RCC 7860 (cell line): Measurements from ENCODE around the gene MYLK3.
"Not testable (repeated sequence)": the region's sequence is repeated elsewhere in the genome, so short reads cannot be mapped to it uniquely, and the experiment has no call there.

Source experiments
- DNase-seq: peaks from one replicate; pipeline ENCODE4 v3.0.0-alpha.2; 2015; ENCODE audit warnings: low spot score
- FAIRE-seq: peaks from 2 replicates; lab custom pipeline; 2012; peaks lifted over from hg19 to GRCh38; lab: Jason Lieb, UNC

MYLK3 gene

GRCh38 chr16:46747777-46748651, at the start of gene MYLK3:
MYLK3 (minus strand) TSS chr16:46748344; CDS start chr16:46748193, 151 bp downstream.
- FAIRE-seq = no peak
- no peak for DNase-seq

GRCh38 chr16:46797501-46797900, 49.4 kb upstream of the MYLK3 start:
- no peak for FAIRE-seq
- DNase-seq = no peak

DNA sequence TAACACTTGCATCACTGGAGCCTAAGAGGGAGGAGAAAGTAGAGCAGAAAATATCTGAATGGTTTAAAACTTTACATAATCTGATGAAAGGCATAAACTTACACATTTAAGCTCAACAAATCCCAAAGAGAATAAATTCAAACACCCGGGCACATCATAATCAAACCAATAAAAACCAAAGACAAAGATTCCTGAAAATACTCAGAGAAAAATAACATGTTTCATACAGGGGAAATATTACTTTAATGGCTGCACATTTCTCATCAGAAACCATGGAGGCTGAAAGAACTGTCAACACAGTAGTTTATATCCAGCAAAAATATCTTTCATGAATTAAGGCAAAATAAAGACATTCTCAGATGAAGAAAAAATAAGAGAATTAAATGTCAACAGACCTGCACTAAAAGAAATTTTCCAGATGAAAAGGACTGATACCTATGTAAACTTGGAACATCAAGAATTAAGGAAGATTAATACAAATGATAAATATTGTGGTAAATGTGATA, 48.7 kb upstream of the MYLK3 start:
- no peak for FAIRE-seq
- DNase-seq = no peak

- no peak for DNase-seq
- FAIRE-seq = no peak
Measured at GRCh38 chr16:46793841-46794240, 45.7 kb upstream of the MYLK3 start.

GRCh38 chr16:46790599-46791270, 42.6 kb upstream of the MYLK3 start:
- no peak for FAIRE-seq
- DNase-seq = no peak

DNA sequence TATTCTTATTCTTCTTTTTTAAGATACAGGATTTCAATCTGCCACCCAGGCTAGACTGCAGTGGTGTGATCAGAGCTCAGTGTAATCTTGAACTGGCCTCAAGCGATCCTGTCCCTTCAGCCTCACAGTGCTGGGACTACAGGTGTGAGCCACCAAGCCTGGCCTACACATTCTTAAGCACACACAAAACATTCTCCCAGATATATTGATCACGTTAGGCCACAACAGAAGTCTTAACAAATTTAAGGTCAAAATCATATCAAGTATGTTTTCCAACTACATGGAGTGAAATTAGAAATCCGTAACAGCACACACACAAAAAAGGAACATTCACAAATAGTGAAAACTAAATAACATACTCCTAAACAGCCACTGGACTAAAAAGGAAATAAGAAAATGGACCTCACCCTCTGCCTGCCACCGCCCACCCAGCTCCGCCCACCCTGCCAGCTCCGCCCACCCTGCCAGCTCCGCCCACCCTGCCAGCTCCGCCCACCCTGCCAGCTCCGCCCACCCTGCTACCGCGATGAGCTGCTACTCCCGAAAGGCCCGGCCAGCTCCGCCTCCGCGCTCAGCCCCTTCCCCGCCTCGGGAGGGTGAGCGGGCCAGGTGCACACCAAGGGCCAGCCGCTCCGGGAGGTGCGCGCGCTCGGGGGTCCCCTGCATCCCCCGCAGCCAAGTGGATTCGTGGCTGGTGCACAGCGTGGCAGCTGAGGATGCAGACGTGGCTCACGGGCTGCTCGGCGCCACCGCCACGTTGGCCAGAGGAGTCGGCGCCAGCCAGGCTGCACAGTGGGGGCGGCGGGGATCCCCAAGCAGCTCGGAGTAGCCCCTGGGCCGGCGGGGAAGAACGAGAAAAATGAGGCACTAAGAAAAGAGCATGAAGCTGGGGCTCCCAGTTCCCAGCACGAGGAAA, 41.6 kb upstream of the MYLK3 start:
- FAIRE-seq = no peak
- no peak for DNase-seq

GRCh38 chr16:46788891-46789474, 40.8 kb upstream of the MYLK3 start:
- DNase-seq (no peak), FAIRE-seq (no peak)

- FAIRE-seq = no peak
- DNase-seq = no peak
Measured at GRCh38 chr16:46787909-46788308, 39.8 kb upstream of the MYLK3 start.

GRCh38 chr16:46785076-46785845, 37.1 kb upstream of the MYLK3 start:
- FAIRE-seq (no peak), DNase-seq (no peak)

GRCh38 chr16:46784569-46784968, 36.4 kb upstream of the MYLK3 start:
- DNase-seq, FAIRE-seq: not testable (repeated sequence)

GRCh38 chr16:46783800-46784199, 35.7 kb upstream of the MYLK3 start:
- DNase-seq = no peak
- FAIRE-seq = no peak

DNA sequence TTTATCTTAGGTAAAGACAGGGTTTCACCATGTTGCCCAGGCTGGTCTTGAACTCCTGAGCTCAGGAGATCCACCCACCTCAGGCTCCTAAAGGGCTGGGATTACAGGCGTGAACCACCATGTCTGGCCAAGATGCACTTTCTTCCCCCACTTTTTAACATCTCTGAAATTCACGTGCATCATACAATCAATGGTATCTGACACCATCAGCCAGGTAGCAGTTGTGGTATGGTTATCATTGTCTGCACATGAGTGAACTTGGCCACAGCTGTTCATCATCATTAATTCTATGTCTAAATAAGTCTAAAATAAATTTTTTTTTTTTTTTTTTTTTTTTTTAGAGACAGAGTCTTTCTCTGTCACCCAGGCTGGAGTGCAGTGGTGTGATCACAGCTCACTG, 34.2 kb upstream of the MYLK3 start:
- DNase-seq (no peak), FAIRE-seq (no peak)

DNA sequence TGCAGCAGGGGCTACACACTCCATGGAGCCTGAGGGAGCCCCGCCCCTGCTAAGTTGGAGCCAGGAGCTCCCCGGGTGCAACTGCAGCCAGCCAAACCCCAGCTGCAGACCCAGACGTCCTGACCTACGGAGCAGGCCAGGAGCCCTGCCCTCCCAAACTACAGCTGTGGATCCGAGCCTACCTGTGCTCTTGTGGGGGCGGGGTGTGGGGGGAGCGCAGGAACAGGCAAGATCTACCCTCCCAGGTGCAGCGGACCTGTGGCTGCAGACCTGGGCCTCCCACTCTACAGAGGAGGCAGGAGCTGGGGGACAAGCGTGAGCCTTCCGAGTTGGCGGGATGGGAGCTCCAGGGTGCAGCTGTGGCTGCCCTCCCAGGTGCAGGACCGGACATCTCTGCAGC, 29.7 kb upstream of the MYLK3 start:
- no peak for DNase-seq

GRCh38 chr16:46775214-46775613, 27.1 kb upstream of the MYLK3 start:
- no peak for DNase-seq
- no peak for FAIRE-seq

More for the DNA sequence above, 29.7 kb upstream of the MYLK3 start:
- no peak for FAIRE-seq

DNA sequence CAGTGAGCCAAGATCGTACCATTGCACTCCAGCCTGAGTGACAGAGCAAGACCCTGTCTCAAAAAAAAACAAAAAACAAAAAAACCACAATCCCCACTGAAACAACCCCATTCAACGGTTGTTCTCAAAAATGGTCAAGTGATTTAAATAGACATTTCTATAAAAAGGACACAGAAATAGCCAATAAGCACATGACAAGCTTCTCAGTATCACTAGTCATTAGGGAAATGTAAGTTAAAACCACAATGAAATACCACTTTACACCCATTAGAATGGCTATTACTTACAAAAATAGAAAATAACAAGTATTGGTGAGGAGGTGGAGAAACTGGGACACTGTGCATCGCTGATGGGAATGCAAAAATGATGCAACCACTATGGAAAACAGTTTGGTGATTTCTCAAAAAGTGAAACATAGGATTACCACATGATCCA, 26.6 kb upstream of the MYLK3 start:
- DNase-seq (no peak), FAIRE-seq (no peak)

GRCh38 chr16:46772463-46772862, 24.3 kb upstream of the MYLK3 start:
- FAIRE-seq (no peak), DNase-seq (no peak)

- DNase-seq (no peak), FAIRE-seq (no peak)
Measured at GRCh38 chr16:46768809-46769208, 20.7 kb upstream of the MYLK3 start.

- peak; percentile 89 for FAIRE-seq
- DNase-seq = peak; percentile 79
Measured at GRCh38 chr16:46765050-46765449, 16.9 kb upstream of the MYLK3 start.

DNA sequence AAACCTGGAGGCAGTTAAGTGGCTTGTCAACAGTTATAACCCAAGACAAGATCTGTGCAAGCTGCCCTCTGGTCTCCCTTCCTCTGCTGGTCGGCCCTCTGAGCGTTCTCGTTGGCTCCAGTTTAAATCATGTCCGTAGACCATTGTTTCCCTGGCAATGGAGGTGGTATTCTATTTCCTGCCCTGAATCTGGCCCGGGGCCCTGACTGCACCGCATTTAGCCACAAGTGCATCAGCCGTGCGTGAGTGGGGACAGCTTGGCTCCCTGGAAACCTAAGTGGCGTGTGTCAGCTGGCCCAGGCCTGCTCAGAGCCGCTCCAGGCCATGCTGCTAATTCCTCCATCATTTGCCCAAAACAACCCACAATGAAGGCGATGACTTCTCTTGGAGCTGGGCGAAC, 15.0 kb upstream of the MYLK3 start:
- FAIRE-seq = no peak
- DNase-seq = no peak

DNA sequence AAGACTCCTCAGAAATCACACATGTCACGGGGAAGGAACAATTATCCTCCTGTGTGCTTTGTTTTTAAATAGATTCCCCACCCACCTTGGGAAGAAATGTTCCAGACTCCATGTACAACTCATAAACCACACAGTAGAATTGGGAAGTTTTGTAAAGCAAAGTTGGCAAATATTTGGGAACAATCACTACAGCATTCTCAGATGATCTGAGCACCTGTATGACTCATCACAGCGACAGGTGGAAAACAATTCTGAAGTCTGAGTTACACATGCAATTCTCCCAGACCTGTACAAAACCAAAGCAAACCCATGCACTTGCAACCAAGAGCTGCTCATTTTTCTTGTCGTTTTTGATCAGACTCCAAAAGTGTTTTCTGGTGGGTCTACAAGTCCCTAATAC, 14.4 kb upstream of the MYLK3 start:
- DNase-seq (no peak), FAIRE-seq (no peak)
